ENCODE measurements around the gene CLK3. TPM values are rescaled to one million over a fixed set of nuclear protein-coding genes. Genes with fewer than 3 reads are reported as not detected.

The CLK3 gene
- polyA plus RNA-seq, 2 of the 4 experiments (the other 2 are of a cell fraction), result 35.7 to 48.2 TPM

GRCh38 chr15:74608786-74609185, 6.8 kb upstream of the CLK3 start (continued):
- no peak for TF ChIP-seq PBX3 (IDR thresholded peaks at IDR 0.05)
- no peak for TF ChIP-seq PHF8 (IDR thresholded peaks at IDR 0.05; ENCODE audit: borderline replicate concordance, low read depth)
- no peak for TF ChIP-seq ZC3H11A (IDR thresholded peaks at IDR 0.05)
- no peak for TF ChIP-seq HDAC2 (IDR thresholded peaks at IDR 0.05)
- TF ChIP-seq SREBF2 (IDR thresholded peaks at IDR 0.05), result no peak
- TF ChIP-seq MAFK (IDR thresholded peaks at IDR 0.05; ENCODE audit: partially characterized antibody), result no peak
- no peak for TF ChIP-seq TP53 (CRISPR knock-in tag; IDR thresholded peaks at IDR 0.05)

GRCh38 chr15:74609938-74610301, 5.7 kb upstream of the CLK3 start:
- H3K9me3 ChIP-seq, result no peaks in the 10 kb centered on the region
- no peak overlapping the region for H3K27ac ChIP-seq
- TF ChIP-seq ESRRA (IDR thresholded peaks at IDR 0.05; ENCODE audit: borderline replicate concordance, low read length) (no peak), HDAC2 (IDR thresholded peaks at IDR 0.05) (no peak), SMC3 (IDR thresholded peaks at IDR 0.05) (no peak), CTCF (IDR thresholded peaks at IDR 0.05) (no peak), MAX (IDR thresholded peaks at IDR 0.05) (no peak), JUN (IDR thresholded peaks at IDR 0.05) (no peak)
- no peak for ATAC-seq
- DNase-seq (ENCODE audit: low read depth in 1 of 2, low spot score in 1 of 2), result no peak
- CTCF ChIA-PET, result interaction anchor here (3.5 kb wide), 1 partner anchor 12 kb away, joined by 17 read pairs; no protein-coding TSS in a partner anchor
- H3K4me2 ChIP-seq, result no peak overlapping the region
- H3K4me3 ChIP-seq, result no peak overlapping the region
- POLR2A ChIA-PET, result no interaction called here
- 92% methylated on average over 2 of the region's 3 CpGs for WGBS (ENCODE audit: missing lambda C conversion rate)
- H3K4me1 ChIP-seq, result no peaks in the 10 kb centered on the region
- FAIRE-seq, result no peak

- TF ChIP-seq ELK1 (IDR thresholded peaks at IDR 0.05; ENCODE audit: low read depth, low read length), result no peak
- TF ChIP-seq MAX (IDR thresholded peaks at IDR 0.05), result no peak
- no peak for TF ChIP-seq PHF8 (IDR thresholded peaks at IDR 0.05; ENCODE audit: borderline replicate concordance, low read depth)
- no peak for TF ChIP-seq RAD21 (conservative IDR thresholded peaks at IDR 0.05 in 1 of 2, IDR thresholded peaks at IDR 0.05 in 1 of 2)
- TF ChIP-seq HES2 (IDR thresholded peaks at IDR 0.05), result no peak
- no peak for TF ChIP-seq HDAC2 (IDR thresholded peaks at IDR 0.05)
- no peak for TF ChIP-seq HOXB13 (CRISPR knock-in tag; IDR thresholded peaks at IDR 0.05; ENCODE audit: low read depth)
- TF ChIP-seq TP53 (CRISPR knock-in tag; IDR thresholded peaks at IDR 0.05), result no peak
- no peak for TF ChIP-seq POLR2A (IDR thresholded peaks at IDR 0.05; ENCODE audit: low read length)
- no peak overlapping the region for H3K4me2 ChIP-seq
- 82% methylated on average over 5 of the region's 7 CpGs for WGBS (ENCODE audit: missing lambda C conversion rate)
- ChIA-PET CTCF (interaction anchor here (0.6 to 3.5 kb wide), 4 partner anchors 10 to 159 kb away, joined by 3 to 17 read pairs (median 4); no protein-coding TSS in a partner anchor), POLR2A (no interaction called here)
- ATAC-seq (no peak), FAIRE-seq (no peak), DNase-seq (ENCODE audit: low read depth in 1 of 2, low spot score in 1 of 2) (no peak)
- H3K9me3 ChIP-seq, result no peaks in the 10 kb centered on the region
- H3K27ac ChIP-seq, result no peak overlapping the region
- H3K4me1 ChIP-seq, result no peaks in the 10 kb centered on the region
- H3K4me3 ChIP-seq, result no peak overlapping the region
Observed at GRCh38 chr15:74610302-74610951, 5.2 kb upstream of the CLK3 start.
